Aorta (tissue), 5 donors: ENCODE results near the gene TBRG1. TPM values are rescaled to one million over a fixed set of nuclear protein-coding genes. Genes with fewer than 3 reads are reported as not detected.
"Not testable (repeated sequence)": the region's sequence is repeated elsewhere in the genome, so short reads cannot be mapped to it uniquely, and the experiment has no call there.

Experiments
- ATAC-seq: fragments of 200-7000 bp; cut with Tn5 transposase; one replicate; pipeline ENCODE4 v1.9.1; 2022; ENCODE audit warnings: moderate library complexity; ENCODE audit not compliant: low FRiP score
- DNase-seq, 2 donors: peaks; one replicate each; pipeline ENCODE4 v3.0.0-alpha.2; 2020
- H3K27ac ChIP-seq, 2 donors: one replicate each; pipeline ENCODE4 v1.5.1; 2013; ENCODE audit warnings: low read length in 2 of 2, mild to moderate bottlenecking in 2 of 2, moderate library complexity in 2 of 2, control low read depth in 1 of 2, inconsistent platforms in 1 of 2, low read depth in 1 of 2
- H3K27me3 ChIP-seq, 2 donors: one replicate each; pipeline ENCODE4 v1.6.1; 2013; ENCODE audit warnings: control low read depth in 1 of 2, low read length in 1 of 2, mild to moderate bottlenecking in 1 of 2, moderate library complexity in 1 of 2; ENCODE audit not compliant: insufficient read depth in 2 of 2, control insufficient read depth in 1 of 2
- H3K36me3 ChIP-seq, 2 donors: one replicate each; pipeline ENCODE4 v1.6.1; 2013; ENCODE audit warnings: control low read depth in 1 of 2, low read length in 1 of 2, mild to moderate bottlenecking in 1 of 2; ENCODE audit not compliant: insufficient read depth in 2 of 2, control insufficient read depth in 1 of 2
- H3K4me1 ChIP-seq, 2 donors: one replicate each; pipeline ENCODE4 v1.6.1; 2013; ENCODE audit warnings: low read length in 2 of 2, control low read depth in 1 of 2, mild to moderate bottlenecking in 1 of 2, moderate library complexity in 1 of 2; ENCODE audit not compliant: insufficient read depth in 2 of 2, control insufficient read depth in 1 of 2
- H3K4me3 ChIP-seq, 2 donors: one replicate each; pipeline ENCODE4 v1.5.1; 2013; ENCODE audit warnings: low read length in 2 of 2, control low read depth in 1 of 2, mild to moderate bottlenecking in 1 of 2
- H3K9me3 ChIP-seq: one replicate; pipeline ENCODE4 v1.6.1; 2013; ENCODE audit warnings: mild to moderate bottlenecking, low read length; ENCODE audit not compliant: control insufficient read depth
- WGBS, 2 donors: extraction: QIAGEN DNeasy Blood & Tissue Kit; methylation state at CpG; one replicate each; pipeline ENCODE4 v1.1.7; 2013; 5-methylcytosine and 5-hydroxymethylcytosine counted together
- intact Hi-C, 2 donors: fragments of 100-400 bp; cut with DNase I; formaldehyde crosslinking; loops; one replicate each; pipeline versions ENCODE4 v1.14.2 to v1.15.0; 2022
- polyA plus RNA-seq, 2 donors: library from polyadenylated mRNA; stranded (reverse); fragments of 200-250 nt; gene quantifications; one replicate each; pipeline ENCODE4 v1.2.3, GENCODE V29; 2013
- total RNA-seq, 2 donors: library from RNA; stranded (reverse); fragmentation: NEBNext Ultra II Directional; extraction: Animal tissue kit (Norgen Biotek cat#: 25700); gene quantifications; one replicate each; pipeline ENCODE4 v1.2.1, GENCODE V29; 2021
- donor health status: healthy with polysubstance abuse.
- donor health status: Bipolar disorder and iron deficiency.
- donor health status: DM: no; HTN: no; CAD: no.
- donor health status: DM: no; HTN: no; CAD: no.
- donor health status: DM: yes; HTN: yes; CAD: no.

Gene TBRG1
- total and polyA plus RNA-seq, 4 donors, result 20.5 to 65.4 (median 45.3) TPM

- peak; percentile 65 to 80 for DNase-seq
- H3K9me3 ChIP-seq, result no peaks in the 10 kb centered on the region
- H3K4me3 ChIP-seq, result no peak overlapping the region
- no peaks in the 10 kb centered on the region for H3K4me1 ChIP-seq
- intact Hi-C loops, result loop anchor here (5.0 to 10.0 kb wide), 4 partner anchors 172 to 514 kb away; no protein-coding TSS in a partner anchor
- H3K36me3 ChIP-seq, result no peaks in the 10 kb centered on the region
- WGBS, 2 donors, result 45 to 48% methylated on average over 3 of the region's 3 CpGs
- ATAC-seq, result no peak
- H3K27ac ChIP-seq, result no peak overlapping the region
- no peaks in the 10 kb centered on the region for H3K27me3 ChIP-seq
These were observed 36.3 kb upstream of the TBRG1 start for GRCh38 chr11:124586238-124586860.

GRCh38 chr11:124591430-124591829 lies 31.2 kb upstream of the TBRG1 start:
- H3K27ac ChIP-seq, result no peak overlapping the region
- H3K36me3 ChIP-seq, result no peaks in the 10 kb centered on the region
- no peaks in the 10 kb centered on the region for H3K9me3 ChIP-seq
- intact Hi-C loops, result no loop called here
- WGBS, 2 donors, result 84 to 88% methylated on average over 2 of the region's 2 CpGs
- DNase-seq (no peak), ATAC-seq (no peak)
- no peak overlapping the region for H3K4me3 ChIP-seq
- H3K27me3 ChIP-seq, result no peaks in the 10 kb centered on the region
- no peaks in the 10 kb centered on the region for H3K4me1 ChIP-seq

GRCh38 chr11:124592627-124593026 lies 30.0 kb upstream of the TBRG1 start:
- Histone ChIP-seq H3K27ac (no peak overlapping the region), H3K4me3 (no peak overlapping the region), H3K36me3 (no peaks in the 10 kb centered on the region), H3K4me1 (no peaks in the 10 kb centered on the region), H3K9me3 (no peaks in the 10 kb centered on the region), H3K27me3 (no peaks in the 10 kb centered on the region)
- ATAC-seq (no peak), DNase-seq (no peak)
- 83 to 87% methylated on average over 6 of the region's 6 CpGs for WGBS, 2 donors
- intact Hi-C loops, result no loop called here

GRCh38 chr11:124595302-124595701 lies 27.4 kb upstream of the TBRG1 start:
- H3K4me1 ChIP-seq, result no peaks in the 10 kb centered on the region
- intact Hi-C loops, result no loop called here
- no peak for ATAC-seq
- H3K9me3 ChIP-seq, result no peaks in the 10 kb centered on the region
- no peak overlapping the region for H3K27ac ChIP-seq
- no peaks in the 10 kb centered on the region for H3K27me3 ChIP-seq
- WGBS, 2 donors, result 87 to 93% methylated on average over 3 of the region's 3 CpGs
- no peaks in the 10 kb centered on the region for H3K36me3 ChIP-seq
- DNase-seq, result no peak
- H3K4me3 ChIP-seq, result no peak overlapping the region

GRCh38 chr11:124597626-124598025 lies 25.0 kb upstream of the TBRG1 start:
- Histone ChIP-seq H3K9me3 (no peaks in the 10 kb centered on the region), H3K27me3 (no peaks in the 10 kb centered on the region), H3K4me1 (no peaks in the 10 kb centered on the region), H3K27ac (no peak overlapping the region), H3K4me3 (no peak overlapping the region), H3K36me3 (no peaks in the 10 kb centered on the region)
- ATAC-seq, result no peak
- no peak for DNase-seq
- intact Hi-C loops, result no loop called here

- 66 to 70% methylated on average over 5 of the region's 5 CpGs for WGBS, 2 donors
- Histone ChIP-seq H3K36me3 (no peaks in the 10 kb centered on the region), H3K4me1 (no peaks in the 10 kb centered on the region), H3K27me3 (no peaks in the 10 kb centered on the region), H3K4me3 (no peak overlapping the region), H3K9me3 (no peaks in the 10 kb centered on the region), H3K27ac (no peak overlapping the region)
- DNase-seq (no peak), ATAC-seq (no peak)
- intact Hi-C loops, result no loop called here
These were observed 21.9 kb upstream of the TBRG1 start for GRCh38 chr11:124600621-124601320.

GRCh38 chr11:124602193-124602592 lies 20.5 kb upstream of the TBRG1 start:
- intact Hi-C loops, result no loop called here
- Histone ChIP-seq H3K4me1 (no peaks in the 10 kb centered on the region), H3K27ac (no peak overlapping the region), H3K4me3 (no peak overlapping the region), H3K36me3 (no peaks in the 10 kb centered on the region), H3K27me3 (no peaks in the 10 kb centered on the region), H3K9me3 (no peaks in the 10 kb centered on the region)
- DNase-seq, result no peak
- 78 to 86% methylated on average over 3 of the region's 3 CpGs for WGBS, 2 donors
- no peak for ATAC-seq

- intact Hi-C loops, result not testable (repeated sequence)
These were observed 19.9 kb upstream of the TBRG1 start for GRCh38 chr11:124602723-124603122.

GRCh38 chr11:124605719-124606118 lies 16.9 kb upstream of the TBRG1 start:
- intact Hi-C loops, result no loop called here
- Histone ChIP-seq H3K4me3 (no peak overlapping the region), H3K27me3 (no peaks in the 10 kb centered on the region), H3K36me3 (no peaks in the 10 kb centered on the region), H3K9me3 (no peaks in the 10 kb centered on the region), H3K27ac (no peak overlapping the region), H3K4me1 (no peaks in the 10 kb centered on the region)
- ATAC-seq (no peak), DNase-seq (peak in 1 of 2 donors; percentile 49)
- 83 to 86% methylated on average over 3 of the region's 3 CpGs for WGBS, 2 donors

More at GRCh38 chr11:124602723-124603122, 19.9 kb upstream of the TBRG1 start:
- H3K9me3 ChIP-seq, H3K27ac ChIP-seq, H3K36me3 ChIP-seq, H3K4me1 ChIP-seq, ATAC-seq, DNase-seq, H3K4me3 ChIP-seq, H3K27me3 ChIP-seq: not testable (repeated sequence)
- WGBS, 2 donors, result 79 to 81% methylated on average over 3 of the region's 3 CpGs
